Peyer's patch (tissue), 4 donors: Measurements from ENCODE around the gene FAM118B. TPM values are rescaled to one million over a fixed set of nuclear protein-coding genes. Genes with fewer than 3 reads are reported as not detected.
A peak's percentile ranks its signal among the peaks of the same experiment; 100 is the strongest.

Experiments
- DNase-seq, 3 donors: peaks; one replicate each; pipeline ENCODE4 v3.0.0-alpha.2; 2017 to 2019
- H3K27ac ChIP-seq, 4 donors: fragments of 200-600 bp; sonication (generic); one replicate each; pipeline ENCODE4 v1.5.1; 2016 to 2019
- H3K27me3 ChIP-seq, 2 donors: fragments of 200-600 bp; sonication (generic); one replicate each; pipeline ENCODE4 v1.5.1; 2019
- H3K36me3 ChIP-seq, 3 donors: fragments of 200-600 bp; sonication (generic); one replicate each; pipeline ENCODE4 v1.5.1; 2016 to 2019
- H3K4me1 ChIP-seq, 4 donors: fragments of 200-600 bp; sonication (generic); one replicate each; pipeline ENCODE4 v1.5.1; 2016 to 2019
- H3K4me3 ChIP-seq, 4 donors: fragments of 200-600 bp; sonication (generic); 1 replicate in 3 of 4; 2 replicates in 1 of 4; pipeline ENCODE4 v1.5.1; 2016 to 2019; ENCODE audit warnings: mild to moderate bottlenecking in 1 of 4
- H3K9me3 ChIP-seq, 4 donors: fragments of 200-600 bp; sonication (generic); one replicate each; pipeline ENCODE4 v1.5.1; 2016 to 2019; ENCODE audit warnings: mild to moderate bottlenecking in 1 of 4
- CTCF ChIP-seq, 6 experiments: fragments of 450-650 bp in 4 of 6; fragments of 200-600 bp in 2 of 6; sonication (generic) in 1 of 6; IDR thresholded peaks; one replicate each; pipeline ENCODE4 v1.5.1; 2017 to 2019; ENCODE audit warnings: antibody characterized with exemption in 6 of 6, mild to moderate bottlenecking in 3 of 6, moderate library complexity in 1 of 6
- POLR2A ChIP-seq, 2 donors: fragments of 450-650 bp; IDR thresholded peaks; one replicate each; pipeline ENCODE4 v1.5.1; 2017; ENCODE audit warnings: antibody characterized with exemption in 2 of 2, mild to moderate bottlenecking in 2 of 2, moderate library complexity in 2 of 2
- total RNA-seq, 4 donors: library from RNA; depleted of rRNA; stranded (reverse); fragments of >200 nt; gene quantifications; one replicate each; pipeline ENCODE4 v1.1.0, GENCODE V29; 2016

FAM118B gene
- 10 to 100 TPM; 22.9 to 36.9 (median 29.5) TPM for total RNA-seq

GRCh38 chr11:126211236-126212088, at the start of gene FAM118B, which contains the start of gene RPUSD4:
FAM118B (plus strand) TSS chr11:126211782; CDS start chr11:126235002, 23,220 bp downstream.
RPUSD4 (minus strand) TSS chr11:126211650; CDS start chr11:126211638, 12 bp downstream.
- Histone ChIP-seq H3K9me3 (no peaks in the 10 kb centered on the region), H3K4me1 (peaks cover 0 to 34% (median 5%) of the 10 kb centered on the region in 4 donors), H3K27ac (peak within 1 kb of the TSS; percentile 65 to 70 (median 67)), H3K36me3 (peaks cover 0 to 26% (median 0%) of the 10 kb centered on the region in 3 donors), H3K4me3 (peak within 1 kb of the TSS; percentile 77 to 90 (median 85)), H3K27me3 (no peaks in the 10 kb centered on the region)
- DNase-seq = peak; percentile 99 to 100 (median 99)
- TF ChIP-seq POLR2A (IDR thresholded peaks at IDR 0.05) = peak; percentile 75 to 94
- no peak for TF ChIP-seq CTCF (IDR thresholded peaks at IDR 0.05)

DNA sequence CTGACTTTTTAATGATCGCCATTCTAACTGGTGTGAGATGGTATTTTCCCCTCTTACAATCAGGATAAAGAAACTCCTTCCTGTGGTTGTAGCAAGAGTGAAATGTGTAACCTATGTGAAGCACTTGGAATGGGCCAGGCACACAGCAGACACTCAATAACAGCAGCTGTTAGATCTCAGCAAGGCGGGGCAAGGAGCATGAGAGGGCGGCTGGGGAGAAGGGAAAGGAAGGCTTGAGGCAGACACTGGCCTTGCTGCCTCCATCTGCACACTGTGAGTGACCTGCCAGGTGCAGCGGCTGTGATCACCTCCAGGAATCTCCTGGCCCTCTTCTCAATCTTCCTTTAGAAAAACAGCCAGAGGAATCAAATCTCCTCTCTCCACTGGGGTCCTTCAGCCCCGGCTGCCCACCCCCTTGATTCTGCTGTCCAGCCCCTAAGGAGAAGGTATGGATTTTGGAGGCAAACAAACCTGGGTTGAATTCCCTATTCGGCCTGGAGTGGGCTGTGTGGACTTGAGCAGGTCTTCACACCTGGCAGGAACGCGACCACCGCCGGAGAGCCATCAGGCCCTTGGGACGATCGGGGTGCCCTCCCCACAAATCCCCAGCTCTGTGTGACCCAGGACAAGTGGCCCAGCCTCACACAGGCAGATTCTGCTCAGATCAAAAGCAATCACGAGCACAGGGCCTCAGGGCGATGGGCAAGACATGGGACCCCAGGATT, 49.1 kb upstream of the FAM118B start:
- H3K36me3 ChIP-seq = no peaks in the 10 kb centered on the region
- H3K4me3 ChIP-seq = no peak overlapping the region
- peaks cover 0 to 12% (median 0%) of the 10 kb centered on the region in 4 donors for H3K4me1 ChIP-seq
- DNase-seq = no peak
- H3K9me3 ChIP-seq = no peaks in the 10 kb centered on the region
- TF ChIP-seq POLR2A (IDR thresholded peaks at IDR 0.05) = no peak
- TF ChIP-seq CTCF (IDR thresholded peaks at IDR 0.05) = no peak
- no peaks in the 10 kb centered on the region for H3K27me3 ChIP-seq
- H3K27ac ChIP-seq = no peak overlapping the region

DNA sequence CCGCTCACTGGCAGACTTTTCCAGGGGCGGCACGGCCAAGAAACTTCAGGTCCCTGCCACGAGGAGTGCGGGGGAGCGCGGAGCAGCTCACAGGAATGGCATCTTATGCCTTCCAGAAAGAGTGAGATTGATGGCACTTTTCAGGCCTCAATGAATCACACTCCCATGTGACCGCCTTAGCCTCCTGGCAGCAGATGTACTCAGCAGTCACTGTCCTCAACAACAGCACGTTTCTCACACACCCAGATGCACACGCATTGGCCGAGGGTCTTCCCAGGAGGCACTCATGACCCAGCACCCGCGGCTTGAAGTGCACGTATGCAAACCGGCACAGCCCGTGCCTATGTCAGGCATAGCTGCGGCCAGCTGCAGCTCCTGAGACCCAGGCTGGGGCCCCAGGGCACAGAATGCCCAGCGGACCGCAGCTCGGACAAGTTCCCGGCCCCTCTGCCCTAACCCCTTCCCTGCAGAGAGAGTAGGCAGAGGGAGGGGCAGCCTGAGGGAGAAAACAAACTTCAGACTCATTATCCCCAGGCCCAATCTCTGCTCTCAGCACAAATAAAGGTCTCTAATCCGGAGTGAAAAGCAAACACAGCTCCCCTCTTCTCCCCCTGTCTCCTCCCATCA, 48.4 kb upstream of the FAM118B start:
- Histone ChIP-seq H3K27ac (no peak overlapping the region), H3K36me3 (no peaks in the 10 kb centered on the region), H3K4me1 (peaks cover 0 to 5% (median 0%) of the 10 kb centered on the region in 4 donors), H3K9me3 (no peaks in the 10 kb centered on the region), H3K4me3 (no peak overlapping the region), H3K27me3 (no peaks in the 10 kb centered on the region)
- DNase-seq = no peak
- TF ChIP-seq CTCF (IDR thresholded peaks at IDR 0.05) (no peak), POLR2A (IDR thresholded peaks at IDR 0.05) (no peak)

GRCh38 chr11:126163779-126164178, 47.8 kb upstream of the FAM118B start:
- TF ChIP-seq CTCF (IDR thresholded peaks at IDR 0.05) (no peak), POLR2A (IDR thresholded peaks at IDR 0.05) (no peak)
- no peaks in the 10 kb centered on the region for H3K9me3 ChIP-seq
- no peak for DNase-seq
- H3K27me3 ChIP-seq = no peaks in the 10 kb centered on the region
- H3K27ac ChIP-seq = no peak overlapping the region
- H3K4me1 ChIP-seq = no peaks in the 10 kb centered on the region
- no peak overlapping the region for H3K4me3 ChIP-seq
- H3K36me3 ChIP-seq = no peaks in the 10 kb centered on the region

- DNase-seq = no peak
- no peak overlapping the region for H3K27ac ChIP-seq
- no peaks in the 10 kb centered on the region for H3K4me1 ChIP-seq
- no peaks in the 10 kb centered on the region for H3K36me3 ChIP-seq
- no peak overlapping the region for H3K4me3 ChIP-seq
- no peak for TF ChIP-seq POLR2A (IDR thresholded peaks at IDR 0.05)
- no peak for TF ChIP-seq CTCF (IDR thresholded peaks at IDR 0.05)
- no peaks in the 10 kb centered on the region for H3K9me3 ChIP-seq
- H3K27me3 ChIP-seq = no peaks in the 10 kb centered on the region
Observed at GRCh38 chr11:126164781-126165180, 46.8 kb upstream of the FAM118B start.
